Activated B cell treated with CpG ODN at 0.5 μM for 24 hours (primary cell): ENCODE results near the gene VSTM4. TPM values are rescaled to one million over a fixed set of nuclear protein-coding genes. Genes with fewer than 3 reads are reported as not detected.

ENCODE experiments used
- ATAC-seq: fragments of 200-7000 bp; cut with Tn5 transposase; one replicate; pipeline ENCODE4 v1.10.0; 2021; ENCODE audit warnings: low read depth, mild to moderate bottlenecking, moderate library complexity
- CTCF ChIA-PET: fragments of 350-600 bp; sonication (Branson Sonifier 250); formaldehyde crosslinking; loops from one replicate; lab custom pipeline; 2021; ENCODE audit warnings: antibody characterized with exemption; lab: Charles Lee
- POLR2A ChIA-PET: fragments of 350-600 bp; sonication (Branson Sonifier 250); formaldehyde crosslinking; loops from one replicate; lab custom pipeline; 2021; ENCODE audit warnings: antibody characterized with exemption; lab: Charles Lee
- DNase-seq: peaks from one replicate; pipeline ENCODE4 v3.0.0; 2022
- H3K27ac Mint-ChIP-seq: one replicate; pipeline ENCODE4 v1.8.0; 2020; ENCODE audit warnings: mixed read lengths
- H3K27me3 Mint-ChIP-seq: one replicate; pipeline ENCODE4 v1.8.0; 2021; ENCODE audit warnings: mixed read lengths
- H3K36me3 Mint-ChIP-seq: one replicate; pipeline ENCODE4 v1.8.0; 2021; ENCODE audit warnings: low read depth, mixed read lengths
- H3K4me1 Mint-ChIP-seq: one replicate; pipeline ENCODE4 v1.8.0; 2021; ENCODE audit warnings: mixed read lengths
- H3K4me3 Mint-ChIP-seq: one replicate; pipeline ENCODE4 v1.8.0; 2020; ENCODE audit warnings: mild to moderate bottlenecking, mixed read lengths
- H3K9me3 Mint-ChIP-seq: one replicate; pipeline ENCODE4 v1.8.0; 2020; ENCODE audit warnings: mixed read lengths
- CTCF ChIP-seq: fragments of 200-600 bp; IDR thresholded peaks from one replicate; pipeline ENCODE4 v1.8.0; 2022; ENCODE audit warnings: antibody characterized with exemption, mild to moderate bottlenecking
- intact Hi-C: fragments of 100-400 bp; cut with micrococcal nuclease; formaldehyde crosslinking; loops from one replicate; pipeline ENCODE4 v1.15.1; 2024
- total RNA-seq: library from RNA; stranded (reverse); gene quantifications from 2 replicates; pipeline ENCODE4 v1.2.3, GENCODE V29; 2022

The VSTM4 gene
- total RNA-seq, 1 donor from 2014 or later, result not detected

- intact Hi-C loops, result no loop called here
- ATAC-seq (no peak), DNase-seq (no peak)
- Mint-ChIP-seq H3K4me1 (no peaks in the 10 kb centered on the region), H3K27me3 (no peaks in the 10 kb centered on the region), H3K27ac (no peak overlapping the region), H3K36me3 (peaks cover 99% of the 10 kb centered on the region), H3K9me3 (no peaks in the 10 kb centered on the region), H3K4me3 (no peak overlapping the region)
- TF ChIP-seq CTCF, result no peak
- ChIA-PET POLR2A (no interaction called here), CTCF (interaction anchor here (1.2 kb wide), 1 partner anchor 535 kb away, joined by 4 read pairs; no protein-coding TSS in a partner anchor)
These were observed 139.1 kb downstream of the VSTM4 start for GRCh38 chr10:48976196-48976595.

DNA sequence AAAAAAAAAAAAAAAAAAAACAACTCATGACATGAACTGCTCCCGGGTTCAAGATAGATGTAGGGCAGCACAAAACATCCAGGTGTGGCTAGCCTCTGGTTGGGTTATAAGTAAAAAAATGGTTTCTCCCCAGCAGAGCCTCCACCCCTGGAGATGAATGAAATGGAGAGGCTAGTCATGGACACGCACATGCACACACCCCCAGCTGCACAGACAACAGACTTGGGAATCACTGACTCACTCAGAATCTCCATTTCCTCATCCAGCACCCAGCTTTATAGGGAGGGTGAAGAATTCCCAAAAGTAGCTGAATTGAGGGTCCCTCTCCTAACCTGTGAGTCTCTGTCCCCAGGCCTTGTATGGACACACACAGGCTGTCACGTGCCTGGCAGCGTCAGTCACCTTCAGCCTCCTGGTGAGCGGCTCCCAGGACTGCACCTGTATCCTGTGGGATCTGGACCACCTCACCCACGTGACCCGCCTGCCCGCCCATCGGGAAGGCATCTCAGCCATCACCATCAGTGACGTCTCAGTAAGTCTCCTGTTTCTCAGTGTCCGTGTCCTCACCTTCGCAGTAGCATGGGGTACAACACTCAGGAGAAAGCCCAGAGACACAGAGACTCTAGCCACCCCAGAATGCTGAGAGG lies 140.7 kb downstream of the VSTM4 start:
- intact Hi-C loops, result no loop called here
- CTCF ChIA-PET, result no interaction called here
- no peak for ATAC-seq
- no peak for DNase-seq
- Mint-ChIP-seq H3K27ac (no peak overlapping the region), H3K27me3 (no peaks in the 10 kb centered on the region), H3K9me3 (no peaks in the 10 kb centered on the region), H3K4me1 (no peaks in the 10 kb centered on the region), H3K36me3 (peaks cover 99% of the 10 kb centered on the region), H3K4me3 (no peak overlapping the region)
- POLR2A ChIA-PET, result no interaction called here
- TF ChIP-seq CTCF, result no peak

DNA sequence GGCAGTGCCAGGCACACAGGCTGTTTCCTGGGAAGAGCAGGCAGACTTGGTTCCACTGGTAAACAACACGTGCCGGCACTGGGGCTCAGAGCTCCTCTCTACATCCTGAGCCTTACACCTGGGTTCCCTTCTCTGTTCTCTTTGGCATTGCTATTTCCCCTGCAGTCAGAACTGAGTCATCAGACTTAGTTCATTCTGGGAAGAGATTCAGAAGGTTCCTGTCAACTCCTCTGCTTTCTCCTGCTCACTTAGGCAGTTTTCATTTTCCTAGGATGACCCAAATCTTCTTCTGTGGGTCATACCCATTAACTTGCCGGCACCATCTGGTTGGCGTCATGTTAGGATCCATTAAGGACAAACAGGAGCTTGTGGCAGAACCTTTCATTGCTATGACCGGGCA lies 142.3 kb downstream of the VSTM4 start:
- ATAC-seq (no peak), DNase-seq (no peak)
- no peaks in the 10 kb centered on the region for H3K27me3 Mint-ChIP-seq
- no peak overlapping the region for H3K27ac Mint-ChIP-seq
- POLR2A ChIA-PET, result no interaction called here
- no peaks in the 10 kb centered on the region for H3K4me1 Mint-ChIP-seq
- no peak for TF ChIP-seq CTCF
- CTCF ChIA-PET, result no interaction called here
- H3K9me3 Mint-ChIP-seq, result no peaks in the 10 kb centered on the region
- no peak overlapping the region for H3K4me3 Mint-ChIP-seq
- intact Hi-C loops, result no loop called here
- peaks cover 99% of the 10 kb centered on the region for H3K36me3 Mint-ChIP-seq

DNA sequence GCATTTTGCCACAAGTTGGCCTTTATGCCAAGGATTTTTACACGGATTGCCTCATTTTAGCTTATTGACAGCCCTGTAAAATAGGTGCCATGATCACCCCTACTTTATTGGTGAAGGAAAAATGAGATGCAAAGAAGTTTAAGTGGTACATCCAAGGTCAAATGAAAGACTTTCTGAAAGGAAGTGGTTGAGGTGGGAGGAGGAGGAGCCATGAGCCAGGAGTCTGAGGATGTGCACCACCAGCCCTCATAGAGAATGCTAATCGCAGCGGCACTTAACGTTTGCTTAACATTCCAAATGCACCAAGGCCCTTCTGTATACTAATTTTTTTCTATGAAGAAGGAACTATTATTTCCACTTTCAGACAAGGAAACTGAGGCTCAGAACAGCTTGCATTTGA lies 144.7 kb downstream of the VSTM4 start:
- ChIA-PET CTCF (no interaction called here), POLR2A (interaction anchor here (0.5 to 0.6 kb wide), 2 partner anchors 27 to 1603 kb away, joined by 3 read pairs; no protein-coding TSS in a partner anchor)
- DNase-seq (no peak), ATAC-seq (no peak)
- Mint-ChIP-seq H3K27ac (no peak overlapping the region), H3K36me3 (peaks cover 97% of the 10 kb centered on the region), H3K4me3 (no peak overlapping the region), H3K4me1 (no peaks in the 10 kb centered on the region), H3K9me3 (no peaks in the 10 kb centered on the region), H3K27me3 (no peaks in the 10 kb centered on the region)
- intact Hi-C loops, result no loop called here
- no peak for TF ChIP-seq CTCF

DNA sequence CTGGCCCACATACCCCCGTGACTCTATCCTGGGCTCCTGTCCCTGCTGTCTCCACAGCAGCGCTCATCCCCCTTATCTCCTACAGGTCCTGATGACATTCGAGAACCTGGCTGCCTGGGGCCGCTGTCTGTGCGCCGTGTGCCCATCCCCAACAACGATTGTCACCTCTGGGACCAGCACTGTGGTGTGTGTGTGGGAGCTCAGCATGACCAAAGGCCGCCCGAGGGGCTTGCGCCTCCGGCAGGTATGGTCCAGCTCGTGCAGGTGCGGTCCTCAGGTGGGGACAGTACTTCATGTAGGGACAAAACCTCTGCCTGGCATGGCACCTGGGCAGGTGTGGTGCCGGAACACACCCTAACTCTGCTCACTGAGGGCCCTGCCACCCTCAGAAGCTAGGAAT lies 145.3 kb downstream of the VSTM4 start:
- ATAC-seq (no peak), DNase-seq (no peak)
- H3K27me3 Mint-ChIP-seq, result no peaks in the 10 kb centered on the region
- H3K27ac Mint-ChIP-seq, result no peak overlapping the region
- no peak for TF ChIP-seq CTCF
- POLR2A ChIA-PET, result interaction anchor here (0.5 to 0.6 kb wide), 2 partner anchors 166 to 1604 kb away, joined by 3 to 8 read pairs; no protein-coding TSS in a partner anchor
- H3K4me3 Mint-ChIP-seq, result no peak overlapping the region
- intact Hi-C loops, result no loop called here
- peaks cover 97% of the 10 kb centered on the region for H3K36me3 Mint-ChIP-seq
- H3K9me3 Mint-ChIP-seq, result no peaks in the 10 kb centered on the region
- H3K4me1 Mint-ChIP-seq, result no peaks in the 10 kb centered on the region
- CTCF ChIA-PET, result no interaction called here
